Measurements from ENCODE around the gene CIAO3. TPM values are rescaled to one million over a fixed set of nuclear protein-coding genes. Genes with fewer than 3 reads are reported as not detected.

CIAO3 gene
- total and polyA plus RNA-seq, 10 of the 15 experiments (the other 5 are each of a cell fraction or from before 2014, with no cell fraction given) = 1.4 to 37.5 (median 30.8) TPM

DNA sequence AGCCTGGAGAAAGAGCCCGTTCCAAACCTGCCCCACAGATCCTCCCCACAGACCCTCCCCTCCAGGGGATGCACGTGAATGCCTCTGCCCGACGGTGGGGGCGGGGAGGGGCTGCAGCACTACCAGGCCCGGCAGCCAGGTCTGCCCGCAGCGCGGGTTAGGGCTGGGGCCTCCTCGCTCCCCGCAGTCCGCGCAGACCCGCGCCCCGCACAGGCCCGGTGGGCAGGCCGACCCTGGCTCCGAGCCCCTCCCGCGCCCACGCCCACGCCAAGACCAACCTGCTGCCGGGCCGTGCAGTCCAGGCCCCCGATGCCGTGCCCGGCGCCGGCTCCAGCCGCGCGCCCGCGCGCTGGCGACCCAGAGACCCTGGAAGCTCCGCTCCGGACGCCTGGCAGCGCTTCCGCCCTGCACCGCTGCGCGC, 47.2 kb upstream of the CIAO3 start, which contains the start of gene RPUSD1 (continued):
- TF ChIP-seq STAT3 (IDR thresholded peaks at IDR 0.05; ENCODE audit: low read depth, low read length) (no peak), MYB (IDR thresholded peaks at IDR 0.05; ENCODE audit: borderline replicate concordance, low read depth, low read length) (no peak), PML (IDR thresholded peaks at IDR 0.05; ENCODE audit: low read length) (no peak), ZZZ3 (IDR thresholded peaks at IDR 0.05; ENCODE audit: control insufficient read depth, insufficient read length, low read depth) (no peak), SRF (IDR thresholded peaks at IDR 0.05; ENCODE audit: low read depth in 2 of 2, low read length in 2 of 2) (no peak), MEF2A (IDR thresholded peaks at IDR 0.05; ENCODE audit: insufficient read depth, low read depth, low read length) (no peak), NR2C2 (IDR thresholded peaks at IDR 0.05; ENCODE audit: borderline replicate concordance, control insufficient read depth, insufficient read length, low read depth) (no peak), EGR1 (IDR thresholded peaks at IDR 0.05; ENCODE audit: borderline replicate concordance in 1 of 2, low read depth in 2 of 2, low read length in 2 of 2) (no peak), NFYB (IDR thresholded peaks at IDR 0.05; ENCODE audit: insufficient read depth, low read depth, low read length) (no peak), JUNB (IDR thresholded peaks at IDR 0.05) (no peak), MXI1 (IDR thresholded peaks at IDR 0.05; ENCODE audit: low read depth, low read length) (no peak; the same call in 1 of the 2 replicates), CREB1 (IDR thresholded peaks at IDR 0.05; ENCODE audit: low read depth) (no peak), NR2F1 (conservative IDR thresholded peaks at IDR 0.05) (peak; percentile 38; the same call in 1 of the 2 replicates), TAF1 (IDR thresholded peaks at IDR 0.05; ENCODE audit: borderline replicate concordance, low read depth, low read length) (peak; percentile 17; the same call in 1 of the 2 replicates)
- TF ChIP-seq, protein P1, sequence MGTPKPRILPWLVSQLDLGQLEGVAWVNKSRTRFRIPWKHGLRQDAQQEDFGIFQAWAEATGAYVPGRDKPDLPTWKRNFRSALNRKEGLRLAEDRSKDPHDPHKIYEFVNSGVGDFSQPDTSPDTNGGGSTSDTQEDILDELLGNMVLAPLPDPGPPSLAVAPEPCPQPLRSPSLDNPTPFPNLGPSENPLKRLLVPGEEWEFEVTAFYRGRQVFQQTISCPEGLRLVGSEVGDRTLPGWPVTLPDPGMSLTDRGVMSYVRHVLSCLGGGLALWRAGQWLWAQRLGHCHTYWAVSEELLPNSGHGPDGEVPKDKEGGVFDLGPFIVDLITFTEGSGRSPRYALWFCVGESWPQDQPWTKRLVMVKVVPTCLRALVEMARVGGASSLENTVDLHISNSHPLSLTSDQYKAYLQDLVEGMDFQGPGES (IDR thresholded peaks at IDR 0.05) = no peak

Data from GM12878 (cell line).